ENCODE results near the gene BNC2. TPM values are rescaled to one million over a fixed set of nuclear protein-coding genes. Genes with fewer than 3 reads are reported as not detected.

The BNC2 gene
- total RNA-seq, 2 donors from 2014 or later = 16.1 to 16.9 TPM

DNA sequence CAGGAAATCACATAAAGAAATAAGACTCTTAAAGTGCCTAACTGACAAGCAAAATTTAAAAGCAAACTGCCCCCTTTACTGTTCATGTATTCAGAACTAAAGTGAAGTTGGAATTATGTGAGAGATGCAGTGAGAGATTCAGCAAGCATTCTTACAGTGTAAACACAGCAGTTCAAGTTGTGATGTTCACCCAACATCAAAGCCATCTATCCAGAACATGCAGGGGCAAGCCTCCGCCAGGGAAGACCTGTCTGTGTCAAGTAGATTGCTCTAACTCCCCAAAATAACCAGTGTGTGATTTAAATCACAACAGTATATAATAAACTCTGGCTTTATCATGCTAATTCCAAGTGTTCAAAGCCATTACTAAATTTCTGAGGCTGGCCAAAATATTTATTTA lies 233.3 kb downstream of the BNC2 start:
- Histone ChIP-seq H3K4me1 (ENCODE audit: control insufficient read depth in 1 of 2, low read depth in 2 of 2) (no peaks in the 10 kb centered on the region), H3K4me3 (no peak overlapping the region), H3K36me3 (no peaks in the 10 kb centered on the region), H3K27ac (no peak overlapping the region), H3K27me3 (replicated peaks; ENCODE audit: insufficient read depth) (no peaks in the 10 kb centered on the region), H3K9me3 (no peaks in the 10 kb centered on the region)
- TF ChIP-seq, protein P1, sequence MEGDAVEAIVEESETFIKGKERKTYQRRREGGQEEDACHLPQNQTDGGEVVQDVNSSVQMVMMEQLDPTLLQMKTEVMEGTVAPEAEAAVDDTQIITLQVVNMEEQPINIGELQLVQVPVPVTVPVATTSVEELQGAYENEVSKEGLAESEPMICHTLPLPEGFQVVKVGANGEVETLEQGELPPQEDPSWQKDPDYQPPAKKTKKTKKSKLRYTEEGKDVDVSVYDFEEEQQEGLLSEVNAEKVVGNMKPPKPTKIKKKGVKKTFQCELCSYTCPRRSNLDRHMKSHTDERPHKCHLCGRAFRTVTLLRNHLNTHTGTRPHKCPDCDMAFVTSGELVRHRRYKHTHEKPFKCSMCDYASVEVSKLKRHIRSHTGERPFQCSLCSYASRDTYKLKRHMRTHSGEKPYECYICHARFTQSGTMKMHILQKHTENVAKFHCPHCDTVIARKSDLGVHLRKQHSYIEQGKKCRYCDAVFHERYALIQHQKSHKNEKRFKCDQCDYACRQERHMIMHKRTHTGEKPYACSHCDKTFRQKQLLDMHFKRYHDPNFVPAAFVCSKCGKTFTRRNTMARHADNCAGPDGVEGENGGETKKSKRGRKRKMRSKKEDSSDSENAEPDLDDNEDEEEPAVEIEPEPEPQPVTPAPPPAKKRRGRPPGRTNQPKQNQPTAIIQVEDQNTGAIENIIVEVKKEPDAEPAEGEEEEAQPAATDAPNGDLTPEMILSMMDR (IDR thresholded peaks at IDR 0.05) = no peak
- ATAC-seq (ENCODE audit: insufficient number of reproducible peaks, low FRiP score, low read depth) = no peak
- DNase-seq (ENCODE audit: low spot score) = no peak

DNA sequence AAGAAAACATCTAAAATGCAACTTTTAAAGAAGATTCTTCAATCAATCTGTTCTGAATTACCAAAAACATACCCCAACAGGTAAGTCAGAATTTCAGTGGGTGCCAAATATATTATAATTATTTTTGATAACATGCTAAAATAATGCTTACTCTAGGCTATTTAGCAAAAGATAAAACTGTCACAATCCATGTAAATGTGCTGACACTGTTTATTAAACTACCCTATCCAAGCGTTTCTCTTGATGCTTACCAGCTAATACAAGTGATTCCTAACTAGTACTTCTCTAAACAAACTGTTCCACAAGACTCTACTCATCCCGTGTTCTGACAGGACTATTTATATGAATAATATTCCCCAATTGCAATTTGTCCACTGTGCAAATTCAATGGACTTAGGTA lies 236.7 kb downstream of the BNC2 start:
- TF ChIP-seq, protein P1 (IDR thresholded peaks at IDR 0.05) = no peak
- Histone ChIP-seq H3K27ac (no peak overlapping the region), H3K4me1 (ENCODE audit: control insufficient read depth in 1 of 2, low read depth in 2 of 2) (no peaks in the 10 kb centered on the region), H3K9me3 (no peaks in the 10 kb centered on the region), H3K36me3 (no peaks in the 10 kb centered on the region), H3K27me3 (replicated peaks; ENCODE audit: insufficient read depth) (no peaks in the 10 kb centered on the region), H3K4me3 (no peak overlapping the region)
- DNase-seq (ENCODE audit: low spot score) (no peak), ATAC-seq (ENCODE audit: insufficient number of reproducible peaks, low FRiP score, low read depth) (no peak)

- ATAC-seq (ENCODE audit: insufficient number of reproducible peaks, low FRiP score, low read depth) = no peak
- H3K27ac ChIP-seq = no peak overlapping the region
- H3K4me1 ChIP-seq (ENCODE audit: control insufficient read depth in 1 of 2, low read depth in 2 of 2) = peaks cover 14 to 42% of the 10 kb centered on the region in 2 donors
- no peak overlapping the region for H3K4me3 ChIP-seq
- H3K9me3 ChIP-seq = no peaks in the 10 kb centered on the region
- no peaks in the 10 kb centered on the region for H3K36me3 ChIP-seq
- H3K27me3 ChIP-seq (replicated peaks; ENCODE audit: insufficient read depth) = no peaks in the 10 kb centered on the region
- TF ChIP-seq, protein P1 (IDR thresholded peaks at IDR 0.05) = no peak
- no peak for DNase-seq (ENCODE audit: low spot score)
These were observed 242.1 kb downstream of the BNC2 start for GRCh38 chr9:16628413-16628812.

DNA sequence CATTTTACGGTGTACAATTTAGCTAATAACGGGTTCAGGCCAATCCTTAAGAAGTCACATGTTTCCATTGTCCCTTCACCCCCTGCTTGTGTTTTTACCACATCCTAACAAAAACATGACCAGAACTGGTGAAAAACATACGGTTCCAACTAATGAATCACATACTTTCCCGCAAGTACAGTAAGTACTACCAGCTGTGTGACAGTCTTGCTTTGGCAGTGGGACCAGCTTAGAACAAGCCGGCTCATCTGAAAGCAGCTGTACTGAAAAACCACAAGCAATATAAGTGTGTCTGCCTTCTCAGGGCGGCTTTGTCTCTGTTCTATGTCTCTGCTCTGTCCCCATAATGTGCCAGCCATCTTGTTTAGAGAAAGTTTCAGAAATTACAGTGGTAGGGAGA lies 242.5 kb downstream of the BNC2 start:
- DNase-seq (ENCODE audit: low spot score) = no peak
- Histone ChIP-seq H3K4me3 (no peak overlapping the region), H3K9me3 (no peaks in the 10 kb centered on the region), H3K27ac (no peak overlapping the region), H3K36me3 (no peaks in the 10 kb centered on the region), H3K4me1 (ENCODE audit: control insufficient read depth in 1 of 2, low read depth in 2 of 2) (peaks cover 14 to 42% of the 10 kb centered on the region in 2 donors), H3K27me3 (replicated peaks; ENCODE audit: insufficient read depth) (no peaks in the 10 kb centered on the region)
- TF ChIP-seq, protein P1 (IDR thresholded peaks at IDR 0.05) = no peak
- no peak for ATAC-seq (ENCODE audit: insufficient number of reproducible peaks, low FRiP score, low read depth)

DNA sequence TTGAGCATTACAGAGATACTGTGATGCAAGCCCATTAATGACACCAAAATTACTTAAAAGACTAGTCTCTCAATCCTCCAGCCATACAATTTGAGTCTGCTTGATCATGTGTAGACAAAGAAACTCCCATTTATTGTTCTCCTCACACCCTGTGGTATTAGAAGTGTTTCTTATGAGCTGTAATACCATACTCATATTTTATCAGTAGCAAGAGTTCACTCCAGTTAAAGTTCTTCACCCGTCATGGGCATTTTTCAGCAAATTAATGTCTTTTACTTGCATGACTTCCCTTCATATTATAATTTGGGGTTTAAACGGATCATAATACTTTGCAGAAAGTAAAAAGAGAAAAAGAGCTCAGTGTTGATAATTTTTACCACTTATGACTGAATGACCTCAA lies 242.9 kb downstream of the BNC2 start:
- no peaks in the 10 kb centered on the region for H3K36me3 ChIP-seq
- no peak for ATAC-seq (ENCODE audit: insufficient number of reproducible peaks, low FRiP score, low read depth)
- H3K27me3 ChIP-seq (replicated peaks; ENCODE audit: insufficient read depth) = no peaks in the 10 kb centered on the region
- H3K4me3 ChIP-seq = no peak overlapping the region
- no peak for DNase-seq (ENCODE audit: low spot score)
- H3K27ac ChIP-seq = peak overlapping the region in 1 of 2 donors; percentile 2
- peaks cover 14 to 42% of the 10 kb centered on the region in 2 donors for H3K4me1 ChIP-seq (ENCODE audit: control insufficient read depth in 1 of 2, low read depth in 2 of 2)
- TF ChIP-seq, protein P1 (IDR thresholded peaks at IDR 0.05) = no peak
- no peaks in the 10 kb centered on the region for H3K9me3 ChIP-seq
